ENCODE data around the gene PA2G4. TPM values are rescaled to one million over a fixed set of nuclear protein-coding genes. Genes with fewer than 3 reads are reported as not detected.
A peak's percentile ranks its signal among the peaks of the same experiment; 100 is the strongest.

PA2G4 gene
- total and polyA plus RNA-seq, 11 donors, result 62.4 to 187 (median 72.4) TPM

DNA sequence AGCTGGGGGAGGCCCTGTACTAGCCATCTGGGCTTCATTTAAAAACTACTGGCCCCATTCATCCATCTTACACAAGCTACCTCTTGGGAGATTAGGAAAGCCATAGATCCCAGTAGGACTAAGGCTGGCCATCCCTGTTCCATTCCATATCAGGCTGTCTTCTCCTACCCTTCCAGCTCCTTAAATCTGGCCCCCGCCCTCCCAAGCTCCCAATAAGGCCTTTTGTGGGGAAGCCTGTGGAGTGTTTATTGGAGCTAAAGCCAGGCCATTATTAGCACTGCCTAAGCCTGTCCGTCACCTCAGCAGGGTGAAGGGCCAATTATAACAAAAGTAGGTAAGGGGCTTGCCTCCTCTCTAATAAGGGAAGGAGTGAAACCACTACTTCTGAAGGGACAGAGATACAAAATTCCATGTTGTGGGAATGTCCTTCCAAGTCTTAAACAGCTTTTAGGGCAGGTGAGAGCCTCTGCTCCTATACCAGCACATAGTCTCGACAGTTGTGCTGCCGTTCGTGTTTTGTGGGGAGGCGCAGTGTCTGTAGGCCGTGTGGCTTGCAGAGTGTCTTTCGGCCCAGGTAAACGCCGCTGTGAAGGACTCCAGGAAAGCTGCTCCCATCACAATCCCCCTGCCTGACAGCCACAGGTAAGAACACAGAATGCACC lies 57.5 kb downstream of the PA2G4 start:
- peak overlapping the region in 7 of 12 donors; percentile 92 to 98 (median 98) for H3K27ac ChIP-seq
- H3K4me1 ChIP-seq, result peaks cover 4 to 52% (median 33%) of the 10 kb centered on the region in 12 donors
- intact Hi-C loops (cut with DNase I), result no loop called here
- no peaks in the 10 kb centered on the region for H3K9me3 ChIP-seq
- no peaks in the 10 kb centered on the region for H3K27me3 ChIP-seq
- peak overlapping the region in 6 of 12 donors; percentile 84 to 98 (median 94) for H3K4me3 ChIP-seq
- WGBS, 4 donors, result 53 to 66% (median 62%) methylated on average over 10 of the region's 10 CpGs
- peaks cover 0 to 77% (median 75%) of the 10 kb centered on the region in 9 donors for H3K36me3 ChIP-seq
- DNase-seq (no peak), ATAC-seq (no peak)
- TF ChIP-seq, protein P1, sequence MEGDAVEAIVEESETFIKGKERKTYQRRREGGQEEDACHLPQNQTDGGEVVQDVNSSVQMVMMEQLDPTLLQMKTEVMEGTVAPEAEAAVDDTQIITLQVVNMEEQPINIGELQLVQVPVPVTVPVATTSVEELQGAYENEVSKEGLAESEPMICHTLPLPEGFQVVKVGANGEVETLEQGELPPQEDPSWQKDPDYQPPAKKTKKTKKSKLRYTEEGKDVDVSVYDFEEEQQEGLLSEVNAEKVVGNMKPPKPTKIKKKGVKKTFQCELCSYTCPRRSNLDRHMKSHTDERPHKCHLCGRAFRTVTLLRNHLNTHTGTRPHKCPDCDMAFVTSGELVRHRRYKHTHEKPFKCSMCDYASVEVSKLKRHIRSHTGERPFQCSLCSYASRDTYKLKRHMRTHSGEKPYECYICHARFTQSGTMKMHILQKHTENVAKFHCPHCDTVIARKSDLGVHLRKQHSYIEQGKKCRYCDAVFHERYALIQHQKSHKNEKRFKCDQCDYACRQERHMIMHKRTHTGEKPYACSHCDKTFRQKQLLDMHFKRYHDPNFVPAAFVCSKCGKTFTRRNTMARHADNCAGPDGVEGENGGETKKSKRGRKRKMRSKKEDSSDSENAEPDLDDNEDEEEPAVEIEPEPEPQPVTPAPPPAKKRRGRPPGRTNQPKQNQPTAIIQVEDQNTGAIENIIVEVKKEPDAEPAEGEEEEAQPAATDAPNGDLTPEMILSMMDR (IDR thresholded peaks at IDR 0.05), result no peak
- no peak for TF ChIP-seq POLR2A (IDR thresholded peaks at IDR 0.05)

DNA sequence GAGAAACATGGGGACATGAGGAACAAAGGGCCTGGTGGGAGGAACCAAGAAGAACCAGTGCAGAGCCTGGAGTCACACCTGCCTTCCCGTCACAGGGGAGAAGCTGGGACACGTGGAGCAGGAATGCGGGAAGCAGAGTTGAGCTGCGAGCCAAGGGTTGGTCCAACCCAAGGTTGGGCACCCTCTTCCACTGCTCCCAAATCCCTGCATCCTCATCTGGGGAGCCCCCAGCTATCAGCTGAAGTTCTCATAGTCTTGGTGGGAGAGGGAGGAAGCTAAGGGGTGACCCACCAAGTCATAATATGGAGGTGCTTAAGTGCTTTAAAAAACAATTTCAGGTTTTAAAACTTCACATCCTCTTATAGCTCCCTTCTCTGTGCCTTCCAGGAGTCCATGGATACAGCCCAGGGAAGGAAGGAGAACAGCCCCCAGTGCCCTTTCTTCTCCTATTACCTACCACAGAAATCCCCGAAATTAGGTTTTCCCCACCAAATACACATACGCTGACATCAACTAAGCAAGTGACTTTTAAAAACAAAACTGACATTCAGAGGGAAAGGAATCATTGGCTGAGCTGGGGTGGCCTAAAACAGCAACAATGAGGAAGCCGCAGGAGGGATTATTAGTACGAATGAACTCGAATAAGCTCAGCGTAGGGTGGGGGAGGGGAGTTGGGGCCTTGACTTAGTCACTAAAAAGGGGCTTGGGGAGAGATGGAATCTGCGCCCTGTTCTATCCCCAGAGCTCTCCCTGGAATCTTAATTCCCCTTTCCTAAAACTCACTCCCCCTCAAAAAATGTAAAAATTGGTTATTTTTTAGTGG lies 58.3 kb downstream of the PA2G4 start:
- DNase-seq (no peak), ATAC-seq (no peak)
- Histone ChIP-seq H3K27ac (peak overlapping the region in 4 of 12 donors; percentile 6 to 98 (median 70)), H3K9me3 (no peaks in the 10 kb centered on the region), H3K4me1 (peaks cover 4 to 45% (median 27%) of the 10 kb centered on the region in 12 donors), H3K36me3 (peaks cover 0 to 86% (median 83%) of the 10 kb centered on the region in 9 donors), H3K4me3 (no peak overlapping the region), H3K27me3 (no peaks in the 10 kb centered on the region)
- TF ChIP-seq, protein P1 (IDR thresholded peaks at IDR 0.05), result no peak
- TF ChIP-seq POLR2A (IDR thresholded peaks at IDR 0.05), result no peak
- intact Hi-C loops (cut with DNase I), result no loop called here
- 50 to 55% (median 53%) methylated on average over 11 of the region's 11 CpGs for WGBS, 4 donors

Other genes with a start within 250 kb of the PA2G4 start
- 10 to 100 TPM; 12.0 to 22.3 (median 13.7) TPM for gene PYM1, start 176.7 kb upstream of the PA2G4 start, total RNA-seq
- 10 to 100 TPM; 19.8 to 33.6 TPM for gene PYM1, start 176.7 kb upstream of the PA2G4 start, polyA plus RNA-seq
- 10 to 100 TPM in 4 of 9 donors, 1 to 10 TPM in 5; 5.3 to 27.8 (median 9.6) TPM for gene DGKA, start 173.4 kb upstream of the PA2G4 start, total RNA-seq
- gene DGKA, start 173.4 kb upstream of the PA2G4 start, polyA plus RNA-seq, result 1 to 10 TPM; 7.6 to 7.8 TPM
- 1 to 10 TPM in 3 of 9 donors, under 1 TPM in 5, not detected in 1; 0.56 to 1.3 (median 0.73) TPM for gene PMEL, start 138.5 kb upstream of the PA2G4 start, total RNA-seq
- under 1 TPM; 0.23 to 0.49 TPM for gene PMEL, start 138.5 kb upstream of the PA2G4 start, polyA plus RNA-seq
- gene CDK2, start 137.7 kb upstream of the PA2G4 start, total RNA-seq, result 10 to 100 TPM in 6 of 9 donors, 1 to 10 TPM in 3; 3.7 to 16.7 (median 11.3) TPM
- gene CDK2, start 137.7 kb upstream of the PA2G4 start, polyA plus RNA-seq, result 10 to 100 TPM in 1 of 2 donors, 1 to 10 TPM in 1; 4.1 to 23.5 TPM
- gene RAB5B, start 130.5 kb upstream of the PA2G4 start, total RNA-seq, result 100 to 1,000 TPM in 8 of 9 donors, 10 to 100 TPM in 1; 97.5 to 135 (median 119) TPM
- 10 to 100 TPM; 57.5 to 86.5 TPM for gene RAB5B, start 130.5 kb upstream of the PA2G4 start, polyA plus RNA-seq
- 10 to 100 TPM; 25.0 to 59.5 (median 32.0) TPM for gene SUOX, start 107.3 kb upstream of the PA2G4 start, total RNA-seq
- gene SUOX, start 107.3 kb upstream of the PA2G4 start, polyA plus RNA-seq, result 10 to 100 TPM; 26.2 to 28.6 TPM
- gene IKZF4, start 83.5 kb upstream of the PA2G4 start, total RNA-seq, result 10 to 100 TPM in 1 of 9 donors, 1 to 10 TPM in 8; 4.3 to 10.3 (median 6.9) TPM
- 1 to 10 TPM; 2.6 to 3.2 TPM for gene IKZF4, start 83.5 kb upstream of the PA2G4 start, polyA plus RNA-seq
- 100 to 1,000 TPM in 2 of 9 donors, 10 to 100 TPM in 7; 11.7 to 616 (median 23.2) TPM for gene RPS26, start 62.6 kb upstream of the PA2G4 start, total RNA-seq
- 1,000 to 10,000 TPM in 1 of 2 donors, 100 to 1,000 TPM in 1; 933 to 1,433 TPM for gene RPS26, start 62.6 kb upstream of the PA2G4 start, polyA plus RNA-seq
- gene ERBB3, start 24.4 kb upstream of the PA2G4 start, total RNA-seq, result 1 to 10 TPM in 8 of 9 donors, under 1 TPM in 1; 0.90 to 4.5 (median 1.8) TPM
- 1 to 10 TPM; 2.7 to 3.4 TPM for gene ERBB3, start 24.4 kb upstream of the PA2G4 start, polyA plus RNA-seq
- 1,000 to 10,000 TPM in 8 of 9 donors, 100 to 1,000 TPM in 1; 533 to 2,381 (median 1,999) TPM for gene RPL41, start 12.1 kb downstream of the PA2G4 start, total RNA-seq
- 1,000 to 10,000 TPM in 1 of 2 donors, 100 to 1,000 TPM in 1; 752 to 4,466 TPM for gene RPL41, start 12.1 kb downstream of the PA2G4 start, polyA plus RNA-seq
- gene ZC3H10, start 13.7 kb downstream of the PA2G4 start, total RNA-seq, result 1 to 10 TPM; 2.7 to 6.4 (median 4.9) TPM
- 1 to 10 TPM; 3.5 to 3.9 TPM for gene ZC3H10, start 13.7 kb downstream of the PA2G4 start, polyA plus RNA-seq
- gene ESYT1, start 23.7 kb downstream of the PA2G4 start, total RNA-seq, result 10 to 100 TPM; 26.8 to 81.1 (median 43.4) TPM
- 10 to 100 TPM; 17.0 to 67.3 TPM for gene ESYT1, start 23.7 kb downstream of the PA2G4 start, polyA plus RNA-seq
- gene MYL6B, start 48.0 kb downstream of the PA2G4 start, total RNA-seq, result 10 to 100 TPM; 30.1 to 55.2 (median 41.1) TPM
- gene MYL6B, start 48.0 kb downstream of the PA2G4 start, polyA plus RNA-seq, result 10 to 100 TPM; 27.5 to 65.9 TPM
- gene MYL6, start 53.8 kb downstream of the PA2G4 start, total RNA-seq, result 100 to 1,000 TPM; 355 to 949 (median 613) TPM
- gene MYL6, start 53.8 kb downstream of the PA2G4 start, polyA plus RNA-seq, result 1,000 to 10,000 TPM in 1 of 2 donors, 100 to 1,000 TPM in 1; 745 to 1,383 TPM
- 10 to 100 TPM; 48.6 to 83.5 (median 66.2) TPM for gene SMARCC2, start 84.9 kb downstream of the PA2G4 start, total RNA-seq
- 10 to 100 TPM; 21.4 to 27.6 TPM for gene SMARCC2, start 84.9 kb downstream of the PA2G4 start, polyA plus RNA-seq
- gene RNF41, start 117.4 kb downstream of the PA2G4 start, total RNA-seq, result 10 to 100 TPM; 41.7 to 84.0 (median 53.3) TPM
- gene RNF41, start 117.4 kb downstream of the PA2G4 start, polyA plus RNA-seq, result 10 to 100 TPM; 10.6 to 62.4 TPM
- gene NABP2, start 119.8 kb downstream of the PA2G4 start, total RNA-seq, result 10 to 100 TPM; 18.0 to 27.4 (median 20.7) TPM
- 10 to 100 TPM; 14.8 to 30.1 TPM for gene NABP2, start 119.8 kb downstream of the PA2G4 start, polyA plus RNA-seq
- not detected for gene SLC39A5, start 125.5 kb downstream of the PA2G4 start, total RNA-seq
- under 1 TPM in 1 of 2 donors, not detected in 1; 0.12 TPM for gene SLC39A5, start 125.5 kb downstream of the PA2G4 start, polyA plus RNA-seq
- gene ANKRD52, start 153.8 kb downstream of the PA2G4 start, total RNA-seq, result 10 to 100 TPM; 19.3 to 40.6 (median 28.0) TPM
- 10 to 100 TPM; 12.2 to 36.7 TPM for gene ANKRD52, start 153.8 kb downstream of the PA2G4 start, polyA plus RNA-seq
- gene COQ10A, start 162.4 kb downstream of the PA2G4 start, total RNA-seq, result 100 to 1,000 TPM in 7 of 9 donors, 10 to 100 TPM in 2; 45.7 to 250 (median 129) TPM
- gene COQ10A, start 162.4 kb downstream of the PA2G4 start, polyA plus RNA-seq, result 100 to 1,000 TPM in 1 of 2 donors, 10 to 100 TPM in 1; 89.2 to 249 TPM
- 100 to 1,000 TPM; 489 to 866 (median 662) TPM for gene CS, start 195.8 kb downstream of the PA2G4 start, total RNA-seq
- gene CS, start 195.8 kb downstream of the PA2G4 start, polyA plus RNA-seq, result 100 to 1,000 TPM; 165 to 291 TPM
- 10 to 100 TPM; 26.8 to 61.0 (median 35.6) TPM for gene CNPY2, start 211.4 kb downstream of the PA2G4 start, total RNA-seq
- gene CNPY2, start 211.4 kb downstream of the PA2G4 start, polyA plus RNA-seq, result 10 to 100 TPM; 64.2 to 67.3 TPM
- gene PAN2, start 229.4 kb downstream of the PA2G4 start, total RNA-seq, result 10 to 100 TPM; 12.3 to 43.8 (median 38.2) TPM
- gene PAN2, start 229.4 kb downstream of the PA2G4 start, polyA plus RNA-seq, result 10 to 100 TPM; 15.1 to 44.7 TPM
- gene IL23A, start 234.3 kb downstream of the PA2G4 start, total RNA-seq, result under 1 TPM in 1 of 9 donors, not detected in 8; 0.69 TPM
- under 1 TPM in 1 of 2 donors, not detected in 1; 0.29 TPM for gene IL23A, start 234.3 kb downstream of the PA2G4 start, polyA plus RNA-seq

All from heart left ventricle (tissue), 16 donors.